ENCODE data around the gene TRABD.
"Not testable (repeated sequence)": the region's sequence is repeated elsewhere in the genome, so short reads cannot be mapped to it uniquely, and the experiment has no call there.

TRABD gene

DNA sequence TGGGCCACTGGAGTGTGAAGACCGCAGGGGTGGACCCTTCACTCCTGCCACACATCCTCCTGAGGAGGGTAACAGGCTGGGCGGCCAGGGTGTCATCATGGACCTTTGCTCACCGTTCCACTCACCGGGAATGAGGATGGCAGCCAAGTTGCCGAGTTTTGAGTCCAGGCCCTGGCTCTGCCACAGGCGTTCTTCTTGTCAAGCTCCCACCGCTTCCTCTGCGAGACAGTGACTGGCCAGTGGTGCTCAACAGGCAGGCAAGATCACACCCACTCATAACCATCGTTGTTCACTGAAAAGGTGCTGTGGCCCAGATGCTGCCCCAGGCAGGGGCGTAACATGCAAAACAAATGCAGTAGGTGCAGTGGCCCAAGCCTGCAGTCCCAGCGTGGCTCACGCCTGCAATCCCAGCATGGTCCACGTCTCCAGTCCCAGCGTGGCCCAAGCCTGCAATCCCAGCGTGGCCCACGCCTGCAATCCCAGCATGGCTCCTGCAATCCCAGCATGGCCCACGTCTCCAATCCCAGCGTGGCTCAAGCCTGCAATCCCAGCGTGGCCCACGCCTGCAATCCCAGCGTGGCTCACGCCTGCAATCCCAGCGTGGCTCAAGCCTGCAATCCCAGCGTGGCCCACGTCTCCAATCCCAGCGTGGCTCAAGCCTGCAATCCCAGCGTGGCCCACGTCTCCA lies 20.1 kb upstream of the TRABD start:
- no peaks in the 10 kb centered on the region for H3K36me3 Mint-ChIP-seq (ENCODE audit: low read depth)
- H3K27ac Mint-ChIP-seq, result no peak overlapping the region
- peaks cover 37% of the 10 kb centered on the region for H3K27me3 Mint-ChIP-seq
- H3K4me1 Mint-ChIP-seq (ENCODE audit: low read depth), result peaks cover 12% of the 10 kb centered on the region
- H3K4me3 Mint-ChIP-seq, result no peak overlapping the region
- intact Hi-C loops (cut with micrococcal nuclease), result loop anchor here (5.0 kb wide), 1 partner anchor 42 kb away; no protein-coding TSS in a partner anchor
- no peaks in the 10 kb centered on the region for H3K9me3 Mint-ChIP-seq

DNA sequence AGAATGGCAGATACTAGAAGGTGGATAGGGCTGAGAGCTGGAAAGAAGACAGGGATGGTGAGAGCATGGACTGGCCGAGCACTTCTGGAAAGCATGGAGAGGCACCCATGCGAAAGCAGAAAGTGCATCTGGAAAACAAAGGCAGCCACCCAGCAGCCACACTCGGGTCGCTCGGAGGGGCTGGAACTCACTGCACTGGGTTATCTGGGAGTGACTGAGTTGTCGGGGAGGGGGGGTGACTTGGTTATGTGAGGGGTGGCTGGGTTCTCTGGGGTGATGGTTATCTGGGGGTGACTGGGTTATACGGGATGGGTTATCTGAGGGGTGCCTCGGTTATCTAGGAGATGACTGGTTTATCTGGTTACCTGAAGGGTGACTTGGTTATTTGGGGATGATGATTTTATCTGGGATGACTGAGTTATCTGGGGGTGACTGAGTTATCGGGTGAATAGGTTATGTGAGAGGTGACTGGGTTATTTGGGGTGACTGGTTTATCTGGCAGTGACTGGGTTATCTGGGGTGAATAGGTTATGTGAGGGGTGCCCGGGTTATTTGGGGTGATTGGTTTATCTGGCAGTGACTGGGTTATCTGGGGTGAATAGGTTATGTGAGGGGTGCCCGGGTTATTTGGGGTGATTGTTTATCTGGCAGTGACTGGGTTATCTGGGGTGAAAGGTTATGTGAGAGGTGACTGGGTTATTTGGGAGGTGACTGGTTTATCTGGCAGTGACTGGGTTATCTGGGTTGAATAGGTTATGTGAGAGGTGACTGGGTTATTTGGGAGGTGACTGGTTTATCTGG lies 17.8 kb upstream of the TRABD start:
- Mint-ChIP-seq H3K27me3 (peaks cover 33% of the 10 kb centered on the region), H3K9me3 (no peaks in the 10 kb centered on the region), H3K4me1 (ENCODE audit: low read depth) (peaks cover 33% of the 10 kb centered on the region), H3K36me3 (ENCODE audit: low read depth) (no peaks in the 10 kb centered on the region), H3K27ac (no peak overlapping the region), H3K4me3 (no peak overlapping the region)
- intact Hi-C loops (cut with micrococcal nuclease), result loop anchor here (5.0 kb wide), 1 partner anchor 39 kb away; no protein-coding TSS in a partner anchor

DNA sequence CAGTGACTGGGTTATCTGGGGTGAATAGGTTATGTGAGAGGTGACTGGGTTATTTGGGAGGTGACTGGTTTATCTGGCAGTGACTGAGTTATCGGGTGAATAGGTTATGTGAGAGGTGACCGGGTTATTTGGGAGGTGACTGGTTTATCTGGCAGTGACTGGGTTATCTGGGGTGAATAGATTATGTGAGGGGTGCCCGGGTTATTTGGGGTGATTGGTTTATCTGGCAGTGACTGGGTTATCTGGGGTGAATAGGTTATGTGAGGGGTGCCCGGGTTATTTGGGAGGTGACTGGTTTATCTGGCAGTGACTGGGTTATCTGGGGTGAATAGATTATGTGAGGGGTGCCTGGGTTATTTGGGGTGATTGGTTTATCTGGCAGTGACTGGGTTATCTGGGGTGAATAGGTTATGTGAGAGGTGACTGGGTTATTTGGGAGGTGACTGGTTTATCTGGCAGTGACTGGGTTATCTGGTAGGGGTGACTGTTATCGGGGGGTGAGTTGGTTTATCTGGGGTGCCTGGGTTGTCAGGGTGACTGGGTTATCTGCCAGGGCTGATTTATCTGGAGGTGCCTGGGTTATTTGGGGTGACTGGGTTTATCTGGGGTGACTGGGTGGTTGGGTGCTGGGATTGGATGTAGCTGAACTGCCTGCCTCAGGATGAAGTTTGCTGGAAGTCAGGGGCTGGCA lies 17.1 kb upstream of the TRABD start:
- peaks cover 32% of the 10 kb centered on the region for H3K27me3 Mint-ChIP-seq
- H3K27ac Mint-ChIP-seq, result peak overlapping the region; percentile 73
- not testable (repeated sequence) for H3K9me3 Mint-ChIP-seq; H3K4me3 Mint-ChIP-seq; H3K36me3 Mint-ChIP-seq (ENCODE audit: low read depth)
- intact Hi-C loops (cut with micrococcal nuclease), result loop anchor here (5.0 kb wide), 1 partner anchor 39 kb away; no protein-coding TSS in a partner anchor
- H3K4me1 Mint-ChIP-seq (ENCODE audit: low read depth), result peaks cover 41% of the 10 kb centered on the region

DNA sequence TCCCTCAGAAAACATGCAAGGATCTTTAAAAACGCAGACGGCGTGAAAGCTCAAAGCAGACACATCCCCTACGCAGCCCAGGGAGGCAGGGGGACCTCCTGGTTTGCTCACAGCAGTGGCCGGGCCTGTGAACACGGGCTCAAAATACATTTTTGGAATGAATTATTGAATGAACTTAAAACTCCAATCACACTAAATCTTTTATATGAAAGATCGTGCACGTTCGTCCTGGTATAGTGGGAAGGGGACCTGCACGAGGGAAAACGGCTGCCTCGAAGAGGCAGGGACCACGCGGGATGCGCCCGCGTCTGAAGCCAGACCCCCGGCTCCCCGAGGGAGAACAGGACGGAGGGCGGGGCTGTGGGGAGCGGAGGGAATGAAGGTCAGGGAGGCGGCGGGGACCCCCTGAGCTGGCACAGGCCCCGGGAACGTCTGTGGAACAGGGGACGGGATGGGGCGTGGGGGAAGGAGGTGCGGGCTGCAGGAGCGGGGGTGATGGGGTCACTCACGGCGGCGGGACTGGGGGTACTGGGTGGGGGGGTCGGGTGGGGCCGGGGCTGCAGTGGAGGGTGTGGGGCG lies 16.4 kb upstream of the TRABD start:
- no peaks in the 10 kb centered on the region for H3K36me3 Mint-ChIP-seq (ENCODE audit: low read depth)
- H3K4me3 Mint-ChIP-seq, result peak overlapping the region; percentile 78
- H3K27me3 Mint-ChIP-seq, result peaks cover 33% of the 10 kb centered on the region
- peak overlapping the region; percentile 73 for H3K27ac Mint-ChIP-seq
- no peaks in the 10 kb centered on the region for H3K9me3 Mint-ChIP-seq
- intact Hi-C loops (cut with micrococcal nuclease), result loop anchor here (5.0 kb wide), 1 partner anchor 38 kb away; no protein-coding TSS in a partner anchor
- H3K4me1 Mint-ChIP-seq (ENCODE audit: low read depth), result peaks cover 45% of the 10 kb centered on the region

DNA sequence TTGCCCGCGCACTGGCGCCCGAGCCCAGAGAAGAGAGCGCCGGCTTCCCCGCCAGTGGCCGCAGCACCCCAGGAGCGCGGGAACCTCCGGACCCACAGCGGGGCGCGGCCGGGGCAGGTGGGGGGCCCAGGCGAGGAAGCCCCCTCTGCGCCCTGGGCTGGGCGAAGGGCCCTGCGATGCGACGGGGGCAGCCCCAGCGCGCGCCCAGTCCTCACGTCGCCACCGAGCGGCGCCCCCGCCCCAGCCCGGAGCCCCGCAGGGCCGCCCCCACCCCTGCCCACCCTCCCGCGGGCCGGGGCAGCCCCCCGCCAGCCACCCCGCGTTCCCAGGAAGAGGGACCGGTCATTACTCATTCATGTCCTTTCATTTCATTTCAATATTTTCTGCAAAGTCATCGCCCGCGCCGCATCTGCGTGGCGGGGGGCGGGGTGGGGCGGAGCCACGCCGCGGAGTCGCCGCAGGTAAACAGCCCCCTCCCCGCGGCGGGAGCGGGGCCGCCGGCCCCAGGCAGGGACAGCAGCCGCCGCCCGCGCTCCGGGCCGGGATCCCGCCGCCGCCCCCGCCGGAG lies 15.9 kb upstream of the TRABD start:
- no peaks in the 10 kb centered on the region for H3K36me3 Mint-ChIP-seq (ENCODE audit: low read depth)
- intact Hi-C loops (cut with micrococcal nuclease), result loop anchor here (2.0 to 5.0 kb wide), 2 partner anchors 15 to 37 kb away; partner anchors contain the start of gene TRABD
- peaks cover 35% of the 10 kb centered on the region for H3K27me3 Mint-ChIP-seq
- H3K27ac Mint-ChIP-seq, result peak overlapping the region; percentile 73
- H3K4me1 Mint-ChIP-seq (ENCODE audit: low read depth), result peaks cover 45% of the 10 kb centered on the region
- peak overlapping the region; percentile 78 for H3K4me3 Mint-ChIP-seq
- no peaks in the 10 kb centered on the region for H3K9me3 Mint-ChIP-seq

DNA sequence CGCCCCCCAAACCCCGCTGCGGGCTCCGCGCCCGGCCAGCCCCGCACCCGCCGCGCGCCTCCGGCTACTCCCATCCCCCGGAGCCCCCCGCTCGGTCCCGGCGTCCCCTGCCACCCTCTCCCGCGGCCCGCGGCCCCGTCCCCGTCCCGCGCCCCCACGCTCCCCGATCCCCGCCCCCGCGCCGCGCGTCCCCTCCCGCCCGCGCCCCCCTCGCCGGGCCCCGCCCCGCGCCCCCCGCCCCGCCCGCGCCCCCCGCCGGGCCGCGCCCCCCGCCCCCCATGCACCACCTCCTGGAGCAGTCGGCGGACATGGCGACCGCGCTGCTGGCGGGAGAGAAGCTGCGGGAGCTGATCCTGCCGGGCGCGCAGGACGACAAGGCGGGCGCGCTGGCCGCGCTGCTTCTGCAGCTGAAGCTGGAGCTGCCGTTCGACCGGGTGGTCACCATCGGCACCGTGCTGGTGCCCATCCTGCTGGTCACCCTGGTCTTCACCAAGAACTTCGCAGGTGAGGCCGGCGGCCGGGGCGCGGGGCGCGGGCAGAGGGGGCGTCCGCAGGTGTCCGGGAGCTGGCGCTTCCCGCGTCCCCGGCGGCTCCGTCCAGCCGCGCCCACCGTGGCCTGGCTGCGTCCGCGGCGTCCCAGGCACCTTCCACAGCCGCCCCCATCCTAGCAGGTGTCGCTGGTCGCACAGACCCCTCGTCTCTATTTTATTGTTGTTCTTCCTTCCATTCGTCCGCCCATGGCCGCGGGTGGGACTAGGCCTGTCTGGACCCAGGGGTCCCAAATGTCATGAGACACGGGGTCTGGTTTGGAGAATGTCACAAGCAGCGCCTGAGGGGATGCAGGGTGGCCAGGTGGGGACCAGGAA lies 15.0 kb upstream of the TRABD start, which contains the start of gene PANX2:
PANX2 (plus strand) TSS at position 279 of the 866 bp plus-strand sequence; CDS start at position 279, 0 bp downstream.
- peak within 1 kb of the TSS; percentile 73 for H3K27ac Mint-ChIP-seq
- intact Hi-C loops (cut with micrococcal nuclease), result loop anchor here (2.0 kb wide), 1 partner anchor 14 kb away; the partner anchor contains the start of gene TRABD
- peaks cover 36% of the 10 kb centered on the region for H3K27me3 Mint-ChIP-seq
- H3K4me1 Mint-ChIP-seq (ENCODE audit: low read depth), result peaks cover 45% of the 10 kb centered on the region
- no peaks in the 10 kb centered on the region for H3K9me3 Mint-ChIP-seq
- no peaks in the 10 kb centered on the region for H3K36me3 Mint-ChIP-seq (ENCODE audit: low read depth)
- H3K4me3 Mint-ChIP-seq, result peak within 1 kb of the TSS; percentile 78

DNA sequence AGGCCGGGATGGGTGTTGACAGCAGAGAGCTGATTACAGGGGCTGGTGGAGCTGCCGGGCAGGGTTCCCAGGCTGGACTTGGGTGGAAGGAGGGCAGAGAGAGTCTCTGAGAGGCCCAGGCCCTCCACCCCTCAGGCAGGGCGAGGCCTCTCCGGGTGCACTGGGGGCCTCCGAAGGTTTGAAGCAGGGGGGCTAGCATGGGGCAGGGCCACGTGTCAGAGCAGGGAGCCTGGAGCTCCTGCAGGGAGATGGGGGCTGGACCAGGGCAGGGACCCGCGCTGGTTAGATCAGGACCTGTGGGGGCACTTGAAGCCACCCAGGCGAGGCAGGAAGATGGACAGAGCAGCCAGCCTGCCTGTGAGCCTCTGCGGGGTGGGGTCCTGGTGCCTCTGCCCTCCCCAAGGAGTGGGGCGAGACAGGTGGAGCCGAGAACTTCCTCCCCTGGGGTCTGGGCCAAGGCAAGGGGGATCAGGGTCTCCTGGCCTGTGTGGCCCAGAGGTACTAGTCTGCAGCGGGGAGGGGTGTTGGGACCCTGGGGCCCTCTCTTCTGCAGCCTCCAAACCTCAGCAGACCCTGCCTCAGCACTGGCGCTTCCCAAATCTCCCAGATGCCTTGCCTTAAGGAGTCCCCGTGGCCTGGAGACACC lies 14.3 kb upstream of the TRABD start:
- Mint-ChIP-seq H3K4me3 (peak overlapping the region; percentile 69), H3K4me1 (ENCODE audit: low read depth) (peaks cover 45% of the 10 kb centered on the region), H3K36me3 (ENCODE audit: low read depth) (no peaks in the 10 kb centered on the region), H3K9me3 (no peaks in the 10 kb centered on the region), H3K27me3 (peaks cover 38% of the 10 kb centered on the region), H3K27ac (peak overlapping the region; percentile 24)
- intact Hi-C loops (cut with micrococcal nuclease), result loop anchor here (2.0 kb wide), 1 partner anchor 13 kb away; the partner anchor contains the start of gene TRABD

DNA sequence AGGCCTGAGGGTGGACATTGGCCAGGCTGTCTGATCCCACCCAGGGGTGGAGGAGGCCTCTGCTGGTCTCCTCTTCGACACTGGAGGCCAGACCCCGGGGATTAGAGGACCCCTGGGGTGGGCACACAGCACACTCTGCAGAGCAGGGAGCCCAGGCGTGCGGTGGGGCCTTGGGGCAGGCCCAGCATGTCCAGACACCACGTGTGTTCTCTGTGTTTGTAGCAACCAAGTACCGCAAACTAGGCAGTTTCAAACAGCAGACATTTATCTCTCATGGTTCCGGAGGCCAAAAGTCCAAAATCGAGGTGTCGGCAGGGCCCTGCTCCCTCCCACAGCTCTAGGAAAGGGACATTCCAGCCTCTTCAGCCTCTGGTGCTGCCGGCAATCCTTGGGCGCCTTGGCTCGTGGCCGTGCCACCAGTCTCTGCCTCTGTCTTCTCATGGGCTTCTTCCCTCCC lies 13.7 kb upstream of the TRABD start:
- Mint-ChIP-seq H3K4me1 (ENCODE audit: low read depth) (peaks cover 45% of the 10 kb centered on the region), H3K4me3 (peak overlapping the region; percentile 10), H3K9me3 (no peaks in the 10 kb centered on the region), H3K27me3 (peaks cover 36% of the 10 kb centered on the region), H3K27ac (no peak overlapping the region), H3K36me3 (ENCODE audit: low read depth) (peaks cover 3% of the 10 kb centered on the region)
- intact Hi-C loops (cut with micrococcal nuclease), result loop anchor here (2.0 kb wide), 1 partner anchor 13 kb away; the partner anchor contains the start of gene TRABD

DNA sequence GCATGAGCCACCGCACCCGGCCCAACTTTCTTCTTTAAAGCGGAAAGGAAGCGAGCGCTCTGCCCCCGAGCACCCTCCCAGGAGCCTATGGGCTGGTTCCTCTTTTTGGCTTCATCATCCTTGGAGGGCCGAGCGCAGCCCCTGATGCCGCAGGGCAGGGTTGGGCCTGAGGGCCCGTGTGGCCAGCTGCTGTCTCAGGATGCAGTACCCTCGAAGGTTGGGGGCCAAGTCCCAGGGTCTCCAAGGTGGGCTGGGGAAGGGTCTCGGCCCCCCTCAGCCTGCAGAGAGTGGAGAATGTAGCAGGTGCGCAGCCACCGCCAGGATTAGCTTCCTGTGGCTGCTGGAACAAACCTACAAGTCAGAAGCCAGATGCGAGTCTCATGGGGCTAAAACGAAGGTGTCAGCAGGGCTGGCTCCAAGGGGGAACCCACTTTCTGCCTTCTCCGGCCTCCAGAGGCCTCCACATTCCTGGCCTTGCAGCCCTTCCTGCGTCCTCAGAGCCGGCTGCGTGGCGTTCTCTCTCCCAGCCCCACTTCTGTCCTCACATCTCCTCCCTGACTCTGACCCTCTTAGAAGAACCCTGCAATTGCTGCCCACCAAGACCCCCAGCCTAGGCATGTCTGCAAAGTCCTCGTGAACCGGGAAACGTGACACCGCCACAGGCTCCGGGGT lies 12.3 kb upstream of the TRABD start:
- Mint-ChIP-seq H3K4me1 (ENCODE audit: low read depth) (peaks cover 45% of the 10 kb centered on the region), H3K9me3 (no peaks in the 10 kb centered on the region), H3K36me3 (ENCODE audit: low read depth) (peaks cover 13% of the 10 kb centered on the region), H3K27me3 (peaks cover 32% of the 10 kb centered on the region), H3K4me3 (no peak overlapping the region), H3K27ac (peak overlapping the region; percentile 63)
- intact Hi-C loops (cut with micrococcal nuclease), result no loop called here

DNA sequence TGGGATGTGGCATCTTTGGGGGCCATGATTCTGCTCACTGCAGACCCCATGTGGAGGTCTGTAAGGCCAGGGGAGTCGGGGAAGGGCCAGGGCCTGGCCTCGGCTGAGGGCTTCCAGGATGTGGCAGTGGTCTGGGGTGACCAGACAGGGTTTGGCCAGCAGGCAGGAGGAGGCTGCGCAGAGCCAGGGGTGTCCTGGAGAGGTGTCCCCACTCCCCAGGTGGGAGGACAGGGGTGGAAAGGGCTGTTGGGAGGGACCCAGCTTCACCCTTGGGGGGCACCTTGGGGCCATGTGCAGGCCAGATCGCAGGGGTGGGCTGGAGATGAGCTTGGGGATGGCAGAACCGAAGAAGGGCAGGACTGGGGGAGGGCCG lies 11.7 kb upstream of the TRABD start:
- Mint-ChIP-seq H3K36me3 (ENCODE audit: low read depth) (peaks cover 18% of the 10 kb centered on the region), H3K4me3 (no peak overlapping the region), H3K27me3 (peaks cover 29% of the 10 kb centered on the region), H3K9me3 (no peaks in the 10 kb centered on the region), H3K27ac (peak overlapping the region; percentile 63), H3K4me1 (ENCODE audit: low read depth) (peaks cover 39% of the 10 kb centered on the region)
- intact Hi-C loops (cut with micrococcal nuclease), result no loop called here

DNA sequence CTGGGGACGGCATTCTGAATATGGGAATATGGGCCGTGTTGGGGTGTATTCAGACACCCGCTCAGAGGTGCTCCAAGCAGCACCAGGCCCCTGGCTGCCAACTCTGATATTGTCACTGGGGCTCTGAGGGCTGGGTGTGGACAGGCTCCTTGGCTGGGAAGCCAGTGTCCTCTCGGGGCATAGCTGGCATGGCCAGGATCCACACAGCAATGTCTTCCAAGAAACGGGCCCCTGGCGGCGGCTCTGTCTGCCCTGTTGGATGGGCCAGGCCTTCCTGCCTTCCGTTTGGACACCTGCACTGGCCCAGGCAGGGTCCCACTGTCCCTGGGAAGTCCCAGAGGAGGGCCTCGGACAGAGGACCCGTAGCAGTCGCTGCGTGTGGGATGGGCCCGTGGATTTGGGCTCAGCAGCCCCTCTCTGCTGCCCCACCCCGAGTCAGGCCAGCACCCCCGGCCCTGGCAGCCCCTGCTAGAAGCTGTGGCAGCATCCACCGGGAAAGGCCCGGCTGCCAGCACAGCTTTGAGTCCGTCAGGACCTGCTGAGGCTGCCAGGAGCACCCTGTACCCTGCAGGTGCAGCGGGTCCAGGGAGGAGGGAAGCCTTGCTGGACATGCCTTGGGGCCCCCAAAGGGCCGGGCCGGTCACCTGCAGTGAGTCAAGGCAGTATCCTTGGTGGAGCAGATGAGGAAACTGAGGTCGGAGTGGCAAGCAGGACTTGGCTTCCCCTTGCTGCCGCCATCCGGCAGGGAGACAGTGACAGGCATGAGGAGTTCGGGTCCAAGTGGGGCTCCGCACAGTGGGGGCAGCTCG lies 11.1 kb upstream of the TRABD start:
- peaks cover 40% of the 10 kb centered on the region for H3K4me1 Mint-ChIP-seq (ENCODE audit: low read depth)
- intact Hi-C loops (cut with micrococcal nuclease), result no loop called here
- peaks cover 25% of the 10 kb centered on the region for H3K36me3 Mint-ChIP-seq (ENCODE audit: low read depth)
- no peaks in the 10 kb centered on the region for H3K9me3 Mint-ChIP-seq
- H3K27ac Mint-ChIP-seq, result peak overlapping the region; percentile 63
- no peak overlapping the region for H3K4me3 Mint-ChIP-seq
- peaks cover 29% of the 10 kb centered on the region for H3K27me3 Mint-ChIP-seq
